ENCODE results near the gene CBFB. TPM values are rescaled to one million over a fixed set of nuclear protein-coding genes. Genes with fewer than 3 reads are reported as not detected.

Gene CBFB
- total and polyA plus RNA-seq, 2 of the 13 experiments (the other 11 are each of a cell fraction or from before 2014, with no cell fraction given): 22.1 to 70.8 TPM

DNA sequence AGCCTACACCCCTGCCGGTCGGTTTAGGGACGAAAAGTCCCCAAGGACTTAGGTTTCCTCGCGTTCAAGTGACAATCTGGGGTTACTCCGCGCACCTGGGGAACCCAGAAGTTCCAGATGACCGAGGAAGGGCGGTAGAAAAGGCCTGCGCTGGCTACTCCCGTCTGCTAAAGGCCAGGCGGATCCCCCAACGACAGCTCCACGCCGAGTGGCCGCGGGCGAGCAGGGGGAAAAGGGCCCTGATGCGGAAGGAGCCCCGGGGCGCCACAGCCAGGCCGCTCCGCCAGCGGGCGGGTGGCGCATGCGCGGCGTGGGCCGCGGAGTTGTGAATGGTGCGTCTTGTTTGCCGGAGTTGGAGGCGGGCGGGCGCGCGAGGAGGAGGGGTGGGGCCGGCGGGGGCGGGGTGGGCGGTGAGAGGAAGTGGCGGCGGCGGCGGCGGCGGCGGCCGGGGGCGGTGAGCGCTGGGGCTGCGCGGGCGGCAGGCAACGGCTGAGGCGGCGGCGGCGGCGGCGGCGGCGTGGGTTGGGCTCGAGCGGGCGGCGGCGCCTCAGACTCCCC lies at the start of gene CBFB (continued):
- TF ChIP-seq ZNF34 (CRISPR knock-in tag; IDR thresholded peaks at IDR 0.05; ENCODE audit: borderline replicate concordance) (peak; percentile 93), RFXANK (CRISPR knock-in tag; IDR thresholded peaks at IDR 0.05) (no peak), PTBP1 (IDR thresholded peaks at IDR 0.05; ENCODE audit: low read depth, low read length, poor library complexity, severe bottlenecking) (peak; percentile 31), ZNF740 (CRISPR knock-in tag; IDR thresholded peaks at IDR 0.05) (no peak; the same call in 1 of the 2 replicates), ZNF557 (CRISPR knock-in tag; IDR thresholded peaks at IDR 0.05) (peak; percentile 90; the same call in 1 of the 2 replicates), FUBP1 (CRISPR knock-in tag; IDR thresholded peaks at IDR 0.05; ENCODE audit: borderline replicate concordance) (no peak), KDM2A (CRISPR knock-in tag; IDR thresholded peaks at IDR 0.05; ENCODE audit: borderline replicate concordance, low read depth) (peak; percentile 86; the same call in 1 of the 2 replicates), KLF13 (CRISPR knock-in tag; IDR thresholded peaks at IDR 0.05) (no peak), ZMAT5 (CRISPR knock-in tag; IDR thresholded peaks at IDR 0.05; ENCODE audit: borderline replicate concordance, low read depth) (no peak), ZNF788 (CRISPR knock-in tag; IDR thresholded peaks at IDR 0.05; ENCODE audit: borderline replicate concordance) (peak; percentile 81; the same call in 1 of the 2 replicates), ZBTB38 (CRISPR knock-in tag; IDR thresholded peaks at IDR 0.05) (peak; percentile 81), ETV6 (CRISPR knock-in tag; conservative IDR thresholded peaks at IDR 0.05) (peak; percentile 85; the same call in 1 of the 2 replicates), GATAD1 (CRISPR knock-in tag; IDR thresholded peaks at IDR 0.05) (peak; percentile 70), DR1 (CRISPR knock-in tag; IDR thresholded peaks at IDR 0.05) (peak; percentile 96), ZNF451 (CRISPR knock-in tag; IDR thresholded peaks at IDR 0.05) (peak; percentile 74; the same call in 1 of the 2 replicates), CENPBD1 (CRISPR knock-in tag; IDR thresholded peaks at IDR 0.05; ENCODE audit: borderline replicate concordance, low read depth) (no peak; the same call in 1 of the 2 replicates), ZNF10 (CRISPR knock-in tag; IDR thresholded peaks at IDR 0.05; ENCODE audit: borderline replicate concordance, low read depth) (no peak), PBX3 (CRISPR knock-in tag; IDR thresholded peaks at IDR 0.05; ENCODE audit: borderline replicate concordance) (peak; percentile 58; the same call in 1 of the 2 replicates), JUNB (CRISPR knock-in tag; IDR thresholded peaks at IDR 0.05; ENCODE audit: borderline replicate concordance) (no peak)
- TF ChIP-seq, protein P1, sequence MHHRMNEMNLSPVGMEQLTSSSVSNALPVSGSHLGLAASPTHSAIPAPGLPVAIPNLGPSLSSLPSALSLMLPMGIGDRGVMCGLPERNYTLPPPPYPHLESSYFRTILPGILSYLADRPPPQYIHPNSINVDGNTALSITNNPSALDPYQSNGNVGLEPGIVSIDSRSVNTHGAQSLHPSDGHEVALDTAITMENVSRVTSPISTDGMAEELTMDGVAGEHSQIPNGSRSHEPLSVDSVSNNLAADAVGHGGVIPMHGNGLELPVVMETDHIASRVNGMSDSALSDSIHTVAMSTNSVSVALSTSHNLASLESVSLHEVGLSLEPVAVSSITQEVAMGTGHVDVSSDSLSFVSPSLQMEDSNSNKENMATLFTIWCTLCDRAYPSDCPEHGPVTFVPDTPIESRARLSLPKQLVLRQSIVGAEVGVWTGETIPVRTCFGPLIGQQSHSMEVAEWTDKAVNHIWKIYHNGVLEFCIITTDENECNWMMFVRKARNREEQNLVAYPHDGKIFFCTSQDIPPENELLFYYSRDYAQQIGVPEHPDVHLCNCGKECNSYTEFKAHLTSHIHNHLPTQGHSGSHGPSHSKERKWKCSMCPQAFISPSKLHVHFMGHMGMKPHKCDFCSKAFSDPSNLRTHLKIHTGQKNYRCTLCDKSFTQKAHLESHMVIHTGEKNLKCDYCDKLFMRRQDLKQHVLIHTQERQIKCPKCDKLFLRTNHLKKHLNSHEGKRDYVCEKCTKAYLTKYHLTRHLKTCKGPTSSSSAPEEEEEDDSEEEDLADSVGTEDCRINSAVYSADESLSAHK (CRISPR knock-in tag; IDR thresholded peaks at IDR 0.05; ENCODE audit: borderline replicate concordance): no peak
